CD4-positive, alpha-beta T cell treated with Interleukin-17A for 1 hour (primary cell): ENCODE results near the gene EEFSEC.
"Not testable (repeated sequence)": the region's sequence is repeated elsewhere in the genome, so short reads cannot be mapped to it uniquely, and the experiment has no call there.

Experiments
- DNase-seq: peaks from one replicate; pipeline ENCODE4 v3.0.0-alpha.2; 2020

EEFSEC gene

GRCh38 chr3:128152419-128153155 is 694 bp upstream of the EEFSEC start:
- DNase-seq = peak; percentile 88

- not testable (repeated sequence) for DNase-seq
Measured at GRCh38 chr3:128154354-128154753, 1.1 kb downstream of the EEFSEC start.

GRCh38 chr3:128155616-128156360 is 2.5 kb downstream of the EEFSEC start:
- no peak for DNase-seq

- DNase-seq = no peak
Measured at GRCh38 chr3:128160661-128161060, 7.4 kb downstream of the EEFSEC start.

GRCh38 chr3:128163432-128163831 is 10.2 kb downstream of the EEFSEC start:
- DNase-seq = no peak

- no peak for DNase-seq
Measured at GRCh38 chr3:128166971-128167453, 13.7 kb downstream of the EEFSEC start.

- DNase-seq = no peak
Measured at GRCh38 chr3:128167646-128167972, 14.3 kb downstream of the EEFSEC start.

- DNase-seq = no peak
Measured at GRCh38 chr3:128167973-128168674, 14.8 kb downstream of the EEFSEC start.

- DNase-seq = no peak
Measured at GRCh38 chr3:128168836-128169235, 15.6 kb downstream of the EEFSEC start.

GRCh38 chr3:128170866-128171516 is 17.7 kb downstream of the EEFSEC start:
- no peak for DNase-seq

- no peak for DNase-seq
Measured at GRCh38 chr3:128173200-128173599, 19.9 kb downstream of the EEFSEC start.

- DNase-seq = no peak
Measured at GRCh38 chr3:128173849-128174248, 20.6 kb downstream of the EEFSEC start.

- no peak for DNase-seq
Measured at GRCh38 chr3:128174675-128175590, 21.7 kb downstream of the EEFSEC start.

- DNase-seq = no peak
Measured at GRCh38 chr3:128175768-128176167, 22.5 kb downstream of the EEFSEC start.

GRCh38 chr3:128176276-128176833 is 23.1 kb downstream of the EEFSEC start:
- no peak for DNase-seq

- no peak for DNase-seq
Measured at GRCh38 chr3:128177865-128178264, 24.6 kb downstream of the EEFSEC start.

GRCh38 chr3:128178782-128179483 is 25.7 kb downstream of the EEFSEC start:
- no peak for DNase-seq

GRCh38 chr3:128179484-128179819 is 26.2 kb downstream of the EEFSEC start:
- DNase-seq = no peak

- no peak for DNase-seq
Measured at GRCh38 chr3:128180436-128180835, 27.2 kb downstream of the EEFSEC start.

GRCh38 chr3:128180913-128181312 is 27.6 kb downstream of the EEFSEC start:
- no peak for DNase-seq

- no peak for DNase-seq
Measured at GRCh38 chr3:128182656-128183055, 29.4 kb downstream of the EEFSEC start.
